ENCODE results near the gene GTF3C5.
"Not testable (repeated sequence)": the region's sequence is repeated elsewhere in the genome, so short reads cannot be mapped to it uniquely, and the experiment has no call there.

GTF3C5 gene, protein sequence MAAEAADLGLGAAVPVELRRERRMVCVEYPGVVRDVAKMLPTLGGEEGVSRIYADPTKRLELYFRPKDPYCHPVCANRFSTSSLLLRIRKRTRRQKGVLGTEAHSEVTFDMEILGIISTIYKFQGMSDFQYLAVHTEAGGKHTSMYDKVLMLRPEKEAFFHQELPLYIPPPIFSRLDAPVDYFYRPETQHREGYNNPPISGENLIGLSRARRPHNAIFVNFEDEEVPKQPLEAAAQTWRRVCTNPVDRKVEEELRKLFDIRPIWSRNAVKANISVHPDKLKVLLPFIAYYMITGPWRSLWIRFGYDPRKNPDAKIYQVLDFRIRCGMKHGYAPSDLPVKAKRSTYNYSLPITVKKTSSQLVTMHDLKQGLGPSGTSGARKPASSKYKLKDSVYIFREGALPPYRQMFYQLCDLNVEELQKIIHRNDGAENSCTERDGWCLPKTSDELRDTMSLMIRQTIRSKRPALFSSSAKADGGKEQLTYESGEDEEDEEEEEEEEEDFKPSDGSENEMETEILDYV

DNA sequence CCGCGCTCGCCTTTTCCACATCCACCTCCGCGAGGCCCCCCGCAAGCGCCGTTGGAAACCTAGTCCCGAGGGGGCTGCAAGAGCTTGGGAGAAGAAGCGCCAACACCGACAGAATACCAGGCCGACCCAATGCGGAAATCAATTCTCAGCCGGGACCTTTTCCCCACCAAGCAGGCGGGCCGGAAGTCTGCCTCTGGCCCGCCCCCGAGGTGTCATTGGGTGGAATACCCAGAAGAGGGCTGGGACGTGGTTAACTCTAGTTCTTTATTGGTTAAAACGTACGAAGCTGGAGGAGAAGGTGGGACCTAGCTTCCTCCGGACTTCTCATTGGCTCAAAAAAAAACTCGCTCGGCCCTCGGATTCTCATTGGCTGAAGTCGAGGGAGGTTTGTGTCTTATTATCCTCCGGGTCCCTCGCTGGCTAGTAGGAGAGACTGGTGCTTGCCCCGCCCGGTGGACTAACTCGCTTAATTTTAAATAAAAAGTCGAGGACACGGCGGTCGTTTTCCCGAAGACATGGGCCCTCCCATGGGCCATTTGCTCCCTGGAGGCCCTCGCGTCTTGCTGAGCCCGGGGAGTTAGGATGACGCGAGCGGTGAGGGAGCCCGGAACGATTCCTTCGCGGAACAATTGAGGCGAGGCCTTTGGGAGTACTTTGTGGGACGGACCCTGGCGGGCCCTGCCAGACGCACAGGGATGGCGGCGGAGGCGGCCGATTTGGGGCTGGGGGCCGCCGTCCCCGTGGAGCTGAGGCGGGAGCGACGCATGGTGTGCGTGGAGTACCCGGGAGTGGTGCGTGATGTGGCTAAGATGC, at the start of gene GTF3C5:
GTF3C5 (plus strand) TSS at position 681 of the 813 bp plus-strand sequence; CDS start at position 696, 15 bp downstream.
- FAIRE-seq (peak; percentile 95), DNase-seq (ENCODE audit: insufficient read length, low spot score) (peak; percentile 97)

DNA sequence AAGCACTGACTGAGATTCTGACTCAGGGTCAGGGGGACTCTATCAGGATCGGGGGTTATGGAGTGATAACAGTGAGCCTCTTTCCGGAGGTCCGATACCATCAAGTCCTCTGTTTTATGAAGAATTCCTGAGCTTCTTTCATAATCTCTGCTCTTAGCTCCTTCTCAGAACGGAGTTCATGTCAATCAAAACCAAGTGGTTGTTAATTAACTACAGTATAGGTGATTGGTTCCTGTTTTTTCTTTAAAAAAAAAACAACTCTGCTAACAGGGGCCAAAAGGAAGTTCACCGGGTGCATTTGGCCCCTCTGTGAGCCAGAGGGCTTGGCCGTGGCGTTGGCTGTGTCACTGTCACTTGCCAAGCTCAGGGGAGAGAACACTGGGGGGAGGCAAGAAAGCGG, 48.3 kb upstream of the GTF3C5 start:
- FAIRE-seq: peak; percentile 82
- DNase-seq (ENCODE audit: insufficient read length, low spot score): peak; percentile 65

DNA sequence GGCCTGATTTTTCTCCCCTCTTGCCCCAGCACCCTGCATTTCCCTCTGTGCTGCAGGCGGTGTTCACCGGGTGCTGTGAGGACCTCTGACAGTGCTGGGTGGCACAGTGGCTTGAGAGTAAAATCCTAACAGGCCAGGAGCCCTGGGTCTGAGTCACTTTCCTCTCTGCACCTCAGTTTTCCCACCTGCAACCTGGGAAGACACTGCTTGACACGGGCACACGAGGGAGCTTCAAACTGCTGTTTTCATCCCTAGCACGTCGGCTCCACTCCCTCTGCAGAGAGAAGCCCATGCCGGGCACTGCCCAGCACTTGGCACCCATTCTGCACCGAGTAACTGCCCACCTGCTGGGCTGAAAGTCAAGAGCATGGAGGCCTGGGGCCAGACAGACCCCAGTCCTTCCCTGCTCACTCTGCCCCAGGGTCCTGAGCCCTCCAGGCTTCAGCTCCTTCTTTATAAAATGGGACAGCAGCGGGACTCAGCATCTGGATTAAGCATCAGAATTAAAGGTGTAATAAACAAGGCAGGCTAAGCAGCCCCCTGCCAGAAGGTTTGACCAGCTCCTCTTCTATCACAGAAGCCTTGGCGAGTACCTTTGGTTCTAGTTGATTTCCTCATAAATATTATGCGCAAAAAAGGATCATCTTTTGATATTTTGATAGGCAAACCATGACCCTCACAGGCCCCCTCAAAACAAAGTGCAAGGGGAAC, 47.2 kb upstream of the GTF3C5 start:
- DNase-seq (ENCODE audit: insufficient read length, low spot score): no peak
- FAIRE-seq: no peak

DNA sequence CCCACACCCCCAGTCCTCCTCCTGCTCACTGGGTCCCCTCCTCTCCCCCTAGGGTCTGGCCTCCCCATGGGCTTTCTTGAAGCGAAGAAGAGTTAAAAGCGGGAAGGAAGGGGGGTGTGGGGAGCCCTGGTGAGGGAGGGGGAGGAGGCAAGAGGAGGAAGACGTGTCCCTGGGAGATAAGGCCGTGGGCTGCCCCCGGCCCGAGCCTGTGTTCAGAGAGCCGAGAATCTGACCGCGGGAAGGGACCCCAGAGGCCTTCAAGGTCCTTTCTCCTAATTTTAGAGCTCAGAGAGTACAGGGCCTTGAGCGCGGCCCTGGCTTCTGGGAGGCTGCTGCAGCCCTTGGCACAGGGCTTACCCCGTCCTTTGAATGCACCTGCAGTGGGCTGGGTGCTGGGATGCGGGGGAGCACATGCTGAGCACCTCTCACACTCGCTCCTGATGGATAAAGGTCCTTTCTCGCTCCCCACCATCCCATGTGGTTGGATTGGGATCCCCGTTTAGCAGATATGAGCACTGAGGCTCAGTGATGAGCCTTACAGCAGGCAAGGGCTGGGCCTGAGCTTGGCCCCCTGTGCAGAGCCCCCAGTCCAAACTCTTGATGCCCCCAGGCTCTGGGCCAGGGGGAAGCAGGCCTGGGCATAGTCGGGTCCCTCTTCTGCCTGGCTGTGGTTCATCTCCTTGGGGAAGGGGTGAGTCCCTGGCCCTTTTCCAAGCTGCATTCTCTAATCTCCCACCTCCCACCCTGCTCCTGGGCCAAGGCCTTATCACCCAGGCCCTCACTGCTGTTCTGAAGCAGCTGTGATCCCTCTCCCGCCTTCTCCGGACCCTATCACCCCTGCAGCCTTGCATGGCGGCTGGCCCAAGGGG, 46.4 kb upstream of the GTF3C5 start:
- DNase-seq (ENCODE audit: insufficient read length, low spot score): no peak
- FAIRE-seq: no peak

DNA sequence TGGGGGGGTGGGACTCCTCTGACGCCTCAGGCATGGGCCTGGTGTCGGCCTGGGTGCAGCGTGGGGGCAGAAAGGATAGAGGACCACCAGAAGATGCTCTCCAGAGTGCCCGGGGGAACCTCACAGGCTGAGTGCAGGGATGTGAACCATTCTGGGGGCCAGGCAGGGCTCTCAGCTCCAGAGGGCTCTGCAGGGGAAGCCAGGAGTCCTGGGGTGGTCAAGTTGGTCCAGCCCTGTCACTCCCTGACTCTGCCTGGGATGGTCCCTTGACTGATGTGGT, 45.8 kb upstream of the GTF3C5 start:
- no peak for DNase-seq (ENCODE audit: insufficient read length, low spot score)
- no peak for FAIRE-seq

DNA sequence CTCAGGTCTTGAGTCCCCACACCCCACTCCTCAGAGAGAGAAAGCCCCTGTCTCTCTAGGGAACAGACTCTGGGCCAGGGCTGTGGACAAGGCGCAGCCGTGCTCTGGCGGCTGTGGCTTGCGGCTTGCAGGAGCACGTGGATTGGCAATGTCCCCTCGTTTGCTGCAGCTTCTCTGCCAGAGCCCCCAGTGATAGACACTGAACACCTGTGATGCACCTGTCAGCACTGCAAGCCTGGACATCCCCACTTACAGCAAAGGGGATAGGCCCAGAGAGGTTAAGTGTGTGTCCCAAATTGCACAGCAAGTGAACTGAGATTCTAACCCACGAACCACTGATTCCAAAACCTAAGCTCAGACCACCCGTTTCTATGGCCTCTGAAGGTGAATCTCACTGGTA, 45.3 kb upstream of the GTF3C5 start:
- DNase-seq (ENCODE audit: insufficient read length, low spot score) (no peak), FAIRE-seq (no peak)

DNA sequence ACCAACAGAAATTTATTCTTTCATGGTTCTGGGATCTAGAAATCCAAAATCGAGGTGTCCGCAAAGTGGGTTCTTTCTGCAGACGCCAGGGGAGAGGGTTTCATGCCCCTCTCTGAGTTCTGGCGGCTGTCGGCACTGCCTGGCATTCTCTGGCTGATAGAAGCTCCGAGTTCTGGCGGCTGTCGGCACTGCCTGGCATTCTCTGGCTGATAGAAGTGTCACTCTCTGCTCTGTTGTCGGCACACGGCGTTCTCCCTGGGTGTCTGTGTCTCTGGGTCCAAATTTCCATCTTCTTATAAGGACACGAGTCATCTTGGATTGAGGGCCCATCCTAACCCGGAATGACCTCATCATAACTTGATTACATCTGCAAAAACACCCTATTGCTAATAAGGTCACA, 44.7 kb upstream of the GTF3C5 start:
- DNase-seq (ENCODE audit: insufficient read length, low spot score): no peak
- FAIRE-seq: no peak

DNA sequence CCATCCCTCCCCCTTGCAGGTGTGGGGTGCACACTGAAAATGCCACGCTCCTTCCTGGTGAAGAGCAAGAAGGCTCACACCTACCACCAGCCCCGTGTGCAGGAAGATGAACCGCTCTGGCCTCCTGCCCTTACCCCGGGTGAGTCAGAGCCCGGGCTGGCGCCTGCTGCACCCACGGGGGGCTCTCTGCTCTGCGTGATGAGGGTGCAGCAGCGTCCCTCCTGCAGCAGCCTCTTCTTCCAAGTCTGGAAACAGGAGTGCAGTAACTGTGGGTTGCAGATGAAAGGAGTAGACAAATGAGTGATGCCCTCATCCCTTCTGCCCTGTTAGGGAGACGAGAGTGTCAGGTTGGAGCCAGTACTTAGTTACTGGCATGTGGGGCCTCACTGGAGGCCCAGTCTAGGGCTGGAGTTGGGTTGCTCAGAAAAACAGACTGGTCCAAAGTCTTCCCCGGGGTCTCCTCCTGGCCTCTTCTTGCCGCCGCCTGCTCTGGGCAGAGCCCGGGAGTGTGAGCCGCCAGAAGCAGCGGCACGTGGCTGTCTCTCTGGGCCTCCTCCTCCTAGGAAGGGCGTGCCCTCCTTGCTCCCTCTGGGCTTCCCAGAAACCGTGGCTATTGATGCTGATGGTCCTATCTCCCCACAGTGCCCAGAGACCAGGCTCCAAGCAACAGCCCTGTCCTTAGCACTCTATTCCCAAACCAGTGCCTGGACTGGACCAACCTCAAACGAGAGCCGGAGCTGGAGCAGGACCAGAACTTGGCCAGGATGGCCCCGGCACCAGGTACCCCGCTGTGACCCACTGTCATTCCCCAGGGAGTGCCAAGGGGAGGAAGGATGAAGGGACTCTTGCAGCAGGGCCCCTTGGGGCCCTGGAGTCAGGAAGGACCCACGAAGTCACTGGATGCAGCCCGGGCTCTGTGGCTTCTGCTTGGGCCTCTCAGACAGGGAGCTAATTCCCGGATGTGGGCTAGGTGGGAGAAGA, 43.9 kb upstream of the GTF3C5 start:
- FAIRE-seq: no peak
- no peak for DNase-seq (ENCODE audit: insufficient read length, low spot score)

DNA sequence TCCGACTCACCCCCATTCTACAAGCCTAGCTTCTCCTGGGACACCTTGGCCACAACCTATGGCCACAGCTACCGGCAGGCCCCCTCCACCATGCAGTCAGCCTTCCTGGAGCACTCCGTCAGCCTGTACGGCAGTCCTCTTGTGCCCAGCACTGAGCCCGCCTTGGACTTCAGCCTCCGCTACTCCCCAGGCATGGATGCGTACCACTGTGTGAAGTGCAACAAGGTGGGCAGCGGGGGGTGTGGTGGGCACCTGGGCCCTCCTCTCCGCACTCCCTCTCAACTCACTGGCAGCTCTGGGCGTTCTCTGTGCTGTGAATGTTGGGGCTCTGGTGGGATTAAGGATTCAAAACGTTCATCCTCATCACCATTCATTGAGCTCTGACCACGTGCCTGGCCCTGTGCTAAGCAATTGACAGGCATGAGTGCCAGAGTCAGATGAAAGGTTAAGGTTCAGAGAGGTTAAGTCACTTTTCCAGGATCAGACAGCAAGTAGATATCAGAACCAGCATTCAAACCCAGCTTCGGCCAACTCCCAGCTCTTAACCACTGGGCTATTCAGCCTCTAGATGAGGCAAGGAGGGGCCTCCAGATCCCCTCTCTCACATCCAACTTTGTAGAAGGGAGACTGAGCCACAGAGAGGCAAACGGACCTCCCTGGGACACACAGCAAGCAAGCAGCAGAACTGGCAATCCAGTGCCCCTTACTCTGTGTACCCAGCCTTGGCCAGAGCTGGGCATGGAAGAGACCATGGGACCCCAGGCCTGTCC, 42.4 kb upstream of the GTF3C5 start:
- FAIRE-seq (no peak), DNase-seq (ENCODE audit: insufficient read length, low spot score) (no peak)

DNA sequence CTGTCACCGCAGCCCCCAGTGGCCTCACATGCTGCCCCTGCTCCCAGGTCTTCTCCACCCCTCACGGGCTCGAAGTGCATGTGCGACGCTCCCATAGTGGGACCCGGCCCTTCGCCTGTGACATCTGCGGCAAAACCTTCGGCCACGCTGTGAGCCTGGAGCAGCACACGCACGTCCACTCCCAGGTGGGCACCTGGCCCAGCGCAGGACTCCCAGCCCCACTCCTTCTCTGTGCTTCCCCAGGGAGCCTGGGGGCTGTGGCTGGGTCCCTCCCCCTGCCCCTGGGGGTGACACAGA, 41.8 kb upstream of the GTF3C5 start:
- DNase-seq (ENCODE audit: insufficient read length, low spot score): no peak
- FAIRE-seq: no peak

DNA sequence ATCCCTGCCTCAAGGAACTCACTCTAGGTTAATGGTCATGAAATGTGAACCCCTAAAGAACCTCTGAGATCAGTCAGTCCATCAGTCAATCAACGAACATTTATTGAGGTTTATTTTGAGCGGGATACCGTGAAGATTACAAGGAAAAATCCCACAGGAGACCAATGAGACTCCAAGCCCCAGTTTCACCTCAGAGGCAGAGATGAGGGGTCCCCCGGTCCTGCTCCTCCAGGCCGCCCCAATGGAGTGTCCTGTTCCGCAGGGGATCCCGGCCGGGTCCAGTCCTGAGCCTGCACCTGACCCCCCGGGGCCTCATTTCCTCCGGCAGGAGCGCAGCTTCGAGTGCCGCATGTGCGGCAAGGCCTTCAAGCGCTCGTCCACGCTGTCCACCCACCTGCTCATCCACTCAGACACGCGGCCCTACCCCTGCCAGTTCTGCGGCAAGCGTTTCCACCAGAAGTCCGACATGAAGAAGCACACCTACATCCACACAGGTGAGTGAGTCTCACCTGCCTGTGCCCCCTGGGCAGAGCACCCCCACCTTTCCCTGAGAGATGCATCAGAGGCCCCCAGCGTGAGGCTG, 41.3 kb upstream of the GTF3C5 start:
- no peak for DNase-seq (ENCODE audit: insufficient read length, low spot score)
- no peak for FAIRE-seq

DNA sequence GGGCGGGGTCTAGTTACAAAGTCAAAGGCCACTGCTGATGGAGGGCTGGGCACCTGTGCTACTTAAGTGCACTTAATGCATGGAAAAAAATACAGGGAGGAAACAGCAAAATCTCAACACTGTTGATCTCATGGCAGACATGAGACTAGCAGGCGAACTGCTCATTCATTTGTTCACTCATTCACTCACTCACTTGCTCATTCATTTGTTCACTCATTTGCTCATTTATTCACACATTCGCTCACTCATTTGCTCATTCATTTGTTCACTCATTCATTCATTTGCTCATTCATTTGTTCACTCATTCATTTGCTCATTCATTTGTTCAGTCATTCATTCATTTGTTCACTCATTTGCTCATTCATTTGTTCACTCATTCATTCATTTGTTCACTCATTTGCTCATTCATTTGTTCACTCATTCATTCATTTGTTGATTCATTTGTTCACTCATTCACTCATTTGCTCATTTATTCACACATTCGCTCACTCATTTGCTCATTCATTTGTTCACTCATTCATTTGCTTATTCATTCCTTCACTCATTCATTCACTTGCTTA, 40.7 kb upstream of the GTF3C5 start:
- DNase-seq (ENCODE audit: insufficient read length, low spot score); FAIRE-seq: not testable (repeated sequence)

DNA sequence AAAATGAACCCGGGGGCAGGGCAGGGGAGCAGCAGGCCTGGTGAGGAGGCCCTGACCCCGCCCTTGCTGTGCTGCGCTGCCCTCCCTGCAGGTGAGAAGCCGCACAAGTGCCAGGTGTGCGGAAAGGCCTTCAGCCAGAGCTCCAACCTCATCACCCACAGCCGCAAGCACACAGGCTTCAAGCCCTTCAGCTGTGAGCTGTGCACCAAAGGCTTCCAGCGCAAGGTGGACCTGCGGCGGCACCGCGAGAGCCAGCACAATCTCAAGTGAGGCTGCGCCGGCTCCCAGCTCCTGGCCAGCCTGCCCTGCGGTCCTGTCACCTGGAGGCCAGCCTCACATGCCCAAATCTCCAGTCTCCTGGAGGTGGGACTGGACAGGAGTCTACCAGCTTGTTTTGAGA, 40.0 kb upstream of the GTF3C5 start:
- FAIRE-seq: no peak
- no peak for DNase-seq (ENCODE audit: insufficient read length, low spot score)

DNA sequence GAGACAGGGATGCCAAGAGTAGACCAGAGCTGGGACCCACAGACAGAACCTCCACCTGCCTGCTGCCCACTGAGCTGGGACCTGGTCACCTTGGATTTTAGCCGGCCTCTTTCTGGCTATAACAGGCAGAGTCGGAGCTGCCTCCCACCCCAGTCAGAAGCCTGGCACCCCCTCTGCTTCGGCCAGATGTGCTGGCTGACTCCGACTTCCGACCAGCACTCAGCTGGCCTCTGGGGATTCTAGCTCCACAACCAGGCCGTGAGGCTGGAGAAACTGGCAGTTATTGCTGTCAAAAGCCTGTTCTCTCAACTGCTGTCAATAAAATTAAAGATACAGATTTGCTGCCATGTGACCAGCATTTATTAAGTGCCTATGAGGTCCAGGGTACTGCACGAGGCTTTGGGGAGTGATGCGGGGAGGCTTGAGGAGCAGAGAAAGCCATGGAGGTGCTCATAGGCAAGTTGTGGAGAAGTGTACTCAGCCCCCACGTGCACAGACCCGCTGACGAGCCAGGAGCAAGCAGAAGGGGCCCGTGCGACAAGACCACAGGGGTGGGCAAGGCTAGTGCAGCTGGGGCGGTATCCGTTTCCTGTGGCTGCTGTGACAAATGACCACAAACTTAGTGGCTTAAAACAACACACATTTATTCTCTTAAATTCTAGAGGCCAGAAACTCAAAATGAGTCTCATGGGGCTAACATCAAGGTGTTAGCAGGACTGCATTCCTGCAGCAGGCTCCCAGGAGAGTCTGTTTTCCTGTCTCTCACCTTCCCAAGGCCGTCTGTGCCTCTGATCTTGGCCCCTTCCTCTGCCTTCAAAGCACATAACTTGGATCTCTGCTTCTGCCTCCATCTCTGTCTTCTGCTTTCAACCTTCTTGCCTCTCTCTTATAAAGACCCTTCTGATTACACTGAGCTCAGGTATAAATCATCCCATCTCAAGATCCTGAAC, 39.2 kb upstream of the GTF3C5 start:
- DNase-seq (ENCODE audit: insufficient read length, low spot score): no peak
- no peak for FAIRE-seq

DNA sequence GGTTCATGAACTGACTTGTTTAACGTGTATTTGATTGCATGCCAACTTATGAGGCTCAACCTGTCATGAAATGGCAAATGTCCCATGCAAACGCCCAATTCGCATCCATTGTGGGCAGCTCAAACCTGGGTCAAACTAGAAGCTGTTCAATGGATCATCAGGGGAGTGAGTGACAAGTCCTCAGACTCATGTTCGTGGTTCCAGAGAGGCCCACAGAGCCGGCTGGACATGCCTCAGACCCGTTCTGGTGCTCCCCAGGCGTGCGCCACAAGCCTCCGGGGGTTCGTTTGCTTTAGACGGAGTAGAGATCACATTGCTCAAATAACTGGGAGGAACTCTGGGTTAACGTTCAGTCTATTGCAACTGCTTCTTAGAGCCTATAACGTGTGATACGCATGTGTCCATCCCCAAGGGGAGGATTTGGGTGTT, 37.3 kb upstream of the GTF3C5 start:
- DNase-seq (ENCODE audit: insufficient read length, low spot score): no peak
- no peak for FAIRE-seq

DNA sequence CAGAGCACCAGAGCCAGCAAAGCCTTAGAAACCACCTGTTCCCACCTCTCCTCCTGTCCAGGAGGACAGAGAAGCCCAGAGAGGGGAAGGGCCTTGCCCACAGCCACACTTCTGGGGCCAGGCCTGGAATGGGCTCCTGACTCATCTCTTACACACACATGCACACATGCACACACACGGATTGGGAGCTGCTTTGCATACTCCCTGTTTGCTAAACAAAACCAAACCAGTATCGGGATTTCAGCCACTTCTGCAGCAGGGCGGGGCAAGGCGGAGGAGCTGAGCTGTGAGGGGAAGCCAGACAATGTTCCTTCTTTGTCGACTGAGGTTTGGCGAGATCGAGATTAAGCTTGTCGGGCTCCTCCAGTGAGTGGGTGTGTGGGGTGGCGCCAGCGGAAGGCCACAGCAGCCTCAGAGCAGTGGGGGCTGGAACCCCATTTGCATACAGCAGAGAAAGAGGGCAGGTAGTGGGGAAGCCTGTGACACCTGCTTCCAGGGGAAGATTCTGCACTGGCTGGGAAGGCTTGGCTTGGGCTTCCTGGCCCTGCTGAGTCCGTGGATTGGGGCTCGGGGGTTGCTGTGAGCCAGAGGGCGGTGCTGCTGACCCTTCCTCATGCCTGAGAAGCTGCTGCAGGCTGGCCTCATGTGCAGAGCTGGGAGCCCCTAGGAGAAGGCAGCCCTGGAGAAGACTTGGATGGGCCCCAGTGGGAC, 36.2 kb upstream of the GTF3C5 start:
- FAIRE-seq (peak; percentile 39), DNase-seq (ENCODE audit: insufficient read length, low spot score) (no peak)

Data from GM19239 (cell line).